ENCODE results near the gene CPNE9.

CPNE9 gene

DNA sequence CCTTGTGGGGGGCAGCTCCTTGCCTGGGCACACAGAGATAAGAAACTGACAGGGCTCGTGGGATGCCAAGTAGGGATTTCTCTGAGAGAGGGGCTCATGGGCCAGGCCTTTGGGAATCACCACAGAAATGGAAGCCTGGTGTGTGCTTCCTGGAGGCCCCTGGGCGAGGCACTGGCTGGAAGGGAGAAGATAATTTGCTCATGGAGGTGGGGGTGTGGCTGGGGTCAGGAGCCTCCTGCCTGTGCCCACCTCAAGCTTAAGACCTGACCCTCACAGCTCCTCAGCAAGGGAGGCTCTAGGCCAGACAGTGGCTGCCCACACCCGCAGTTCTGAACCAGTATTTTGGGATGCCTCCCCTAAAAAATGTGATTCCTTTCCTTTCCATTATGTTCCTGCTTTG lies 16.9 kb upstream of the CPNE9 start:
- DNase-seq (ENCODE audit: low spot score) = no peak

DNA sequence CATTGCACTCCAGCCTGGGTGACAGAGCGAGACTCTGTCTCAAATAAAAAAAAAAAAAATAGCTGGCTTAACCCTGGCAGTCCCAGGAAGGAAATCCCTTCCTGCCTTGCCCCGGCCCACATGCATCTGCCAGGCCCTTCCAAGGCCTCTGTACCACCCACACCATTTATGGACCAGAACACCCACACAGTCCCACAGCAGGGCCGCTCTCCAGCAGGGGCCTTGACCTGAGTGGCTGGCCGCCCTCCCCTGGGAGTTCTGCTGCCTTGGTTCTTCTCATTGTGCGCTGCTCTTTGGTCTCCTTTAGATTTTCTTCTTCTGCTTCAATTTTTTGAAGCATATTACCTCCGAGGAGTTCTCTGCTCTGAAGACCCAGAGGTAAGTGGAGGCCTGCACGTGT lies 16.1 kb upstream of the CPNE9 start:
- no peak for DNase-seq (ENCODE audit: low spot score)

GRCh38 chr3:9688961-9689360 lies 14.7 kb upstream of the CPNE9 start:
- DNase-seq (ENCODE audit: low spot score) = no peak

- DNase-seq (ENCODE audit: low spot score) = no peak
These were observed 13.9 kb upstream of the CPNE9 start for GRCh38 chr3:9689757-9690156.

DNA sequence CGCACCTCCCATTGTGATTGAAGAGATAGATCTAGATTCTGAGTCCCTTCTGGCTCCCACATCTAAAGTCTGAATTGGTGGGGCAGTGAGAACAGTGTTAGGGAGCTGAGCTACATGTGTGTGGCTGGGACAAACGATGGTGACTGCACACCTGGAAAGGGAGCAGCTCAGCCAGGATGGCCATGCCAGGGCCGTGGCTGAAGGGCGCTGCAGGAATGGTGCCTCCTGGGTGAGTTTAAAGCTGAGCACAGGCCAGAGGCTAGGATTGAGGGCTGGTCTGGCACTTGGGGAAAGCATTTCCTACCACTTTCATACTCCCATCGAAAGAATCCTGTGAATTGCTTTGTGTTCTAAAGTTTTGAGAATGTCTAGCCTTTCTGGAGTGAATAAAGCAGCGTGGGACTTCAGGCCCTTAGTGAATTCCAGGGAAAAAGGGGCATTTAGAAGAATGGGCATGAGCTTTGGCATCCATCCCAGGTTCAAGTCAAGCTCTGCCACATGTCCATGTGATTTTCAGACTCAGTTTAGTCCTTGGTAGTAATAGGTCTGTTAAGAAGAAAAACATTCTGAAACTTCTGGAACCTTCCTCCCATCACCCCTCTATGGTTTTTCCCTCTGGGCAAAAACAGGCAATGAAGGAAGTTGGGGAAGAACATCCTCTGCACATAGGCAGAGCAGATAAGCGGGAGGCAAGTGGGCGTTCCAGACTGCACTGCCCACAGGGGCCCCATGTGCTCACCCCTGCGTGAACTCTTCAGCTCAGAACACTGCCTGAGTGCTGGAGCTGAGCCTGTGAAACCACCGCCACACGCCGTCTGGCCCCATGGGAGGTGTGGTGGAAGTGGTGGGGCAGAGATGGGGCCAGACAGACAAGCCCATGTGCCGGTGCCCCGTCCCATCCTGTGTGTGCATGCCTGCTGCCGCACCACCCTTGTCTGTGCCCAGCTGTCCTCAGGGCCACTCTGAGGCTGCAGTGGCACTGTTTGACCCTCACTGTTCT lies 12.9 kb upstream of the CPNE9 start:
- DNase-seq (ENCODE audit: low spot score) = no peak

DNA sequence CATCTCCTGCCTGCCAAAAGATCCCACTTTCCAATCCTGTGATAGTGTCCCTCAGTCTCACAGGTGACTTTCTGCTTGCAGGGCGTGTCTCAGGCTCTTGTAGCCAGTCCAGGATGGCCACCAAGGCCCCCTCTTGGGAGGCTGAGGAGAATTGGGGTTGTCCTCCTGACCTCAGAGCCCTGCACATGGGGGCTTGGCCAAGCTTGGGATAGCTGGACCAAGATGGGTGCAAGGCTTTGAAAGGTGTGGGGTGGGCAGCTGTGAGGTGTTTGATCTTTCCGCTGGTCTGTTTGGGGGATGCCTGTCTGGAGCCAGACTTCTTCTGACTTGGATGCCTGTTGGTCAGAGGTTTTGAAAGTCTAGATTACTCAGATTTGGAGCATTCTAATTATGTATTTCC lies 12.0 kb upstream of the CPNE9 start:
- no peak for DNase-seq (ENCODE audit: low spot score)

DNA sequence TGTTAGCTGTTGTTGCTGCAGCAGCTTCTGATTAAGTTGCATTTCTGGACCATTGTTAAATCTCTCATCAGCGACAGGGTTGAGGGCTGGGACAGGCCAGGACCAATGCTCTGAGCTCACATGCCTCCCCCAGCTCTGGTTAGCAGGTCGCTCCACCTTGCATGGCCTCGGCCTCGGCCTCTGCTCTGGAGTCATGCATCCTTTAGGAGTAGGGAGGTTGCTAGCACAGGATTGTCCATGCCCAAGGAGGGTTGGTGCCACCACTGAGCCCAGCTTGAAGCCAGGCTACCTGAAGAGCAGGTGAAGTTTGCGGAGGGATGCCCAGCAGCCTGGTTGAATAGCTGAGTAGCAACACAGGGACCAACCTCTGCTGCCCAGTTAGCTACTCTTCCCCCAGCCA lies 11.2 kb upstream of the CPNE9 start:
- no peak for DNase-seq (ENCODE audit: low spot score)

- no peak for DNase-seq (ENCODE audit: low spot score)
These were observed 8.3 kb upstream of the CPNE9 start for GRCh38 chr3:9695345-9695744.

DNA sequence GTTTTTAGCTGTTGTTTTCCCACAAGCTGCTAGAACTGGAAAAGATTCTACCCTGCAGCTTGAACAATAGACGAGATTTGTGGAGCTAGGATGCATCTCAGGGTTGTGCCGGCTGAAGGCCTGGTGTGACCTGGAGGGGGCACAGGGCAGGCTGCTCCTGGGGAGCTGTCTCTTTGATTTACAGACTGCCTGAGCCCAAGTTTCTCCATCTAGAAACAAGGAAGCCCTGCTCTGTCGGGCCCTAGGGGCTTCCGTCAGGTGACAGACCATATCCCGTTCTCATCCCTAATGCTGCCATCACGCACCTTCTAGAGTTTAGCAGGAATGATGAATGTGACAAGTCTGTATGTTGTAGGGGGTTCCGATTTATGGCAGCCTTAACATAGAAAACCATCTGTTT lies 7.9 kb upstream of the CPNE9 start:
- no peak for DNase-seq (ENCODE audit: low spot score)

- DNase-seq (ENCODE audit: low spot score) = no peak
These were observed 7.0 kb upstream of the CPNE9 start for GRCh38 chr3:9696480-9697220.

DNA sequence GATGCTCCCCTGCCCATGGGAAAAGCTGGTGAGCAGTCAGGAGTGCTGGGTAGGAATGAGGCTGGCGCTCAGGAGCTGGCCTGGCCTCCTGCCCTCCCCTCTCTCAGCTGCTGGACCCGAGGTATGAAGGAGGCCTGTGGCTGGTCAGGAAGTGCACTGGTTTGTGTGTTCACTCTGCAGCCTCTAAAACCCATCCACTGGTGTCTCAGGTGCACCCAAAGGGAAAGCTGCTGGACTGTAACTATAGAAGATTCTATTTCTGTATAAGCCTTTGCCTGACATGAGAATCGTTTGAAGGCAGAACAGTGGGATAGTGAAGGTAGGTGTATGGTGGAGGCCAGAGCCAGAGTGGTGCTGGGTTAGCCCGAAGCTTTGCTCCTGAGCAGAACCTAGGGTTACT lies 5.7 kb upstream of the CPNE9 start:
- DNase-seq (ENCODE audit: low spot score) = no peak

DNA sequence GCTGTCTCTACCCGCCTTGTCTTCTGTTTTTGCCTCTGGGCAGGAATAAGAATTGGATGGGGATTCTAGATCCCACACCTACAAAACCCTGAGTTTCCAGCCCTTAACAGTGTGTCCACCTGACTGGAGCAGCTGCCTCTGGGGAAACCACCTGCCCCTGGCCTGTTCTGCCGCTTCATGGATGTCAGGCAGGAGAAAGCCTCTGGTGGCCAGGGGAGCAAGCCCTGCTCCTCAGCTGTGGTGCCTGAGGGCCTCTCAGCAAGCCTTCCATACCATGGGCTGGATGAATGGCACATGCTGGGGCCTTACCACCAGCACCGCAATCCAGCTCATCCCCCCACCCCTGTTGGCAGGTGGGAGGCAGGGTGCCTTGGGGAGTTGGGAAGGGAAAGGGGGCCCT lies 5.3 kb upstream of the CPNE9 start:
- no peak for DNase-seq (ENCODE audit: low spot score)

- no peak for DNase-seq (ENCODE audit: low spot score)
These were observed 3.1 kb upstream of the CPNE9 start for GRCh38 chr3:9700536-9700935.

DNA sequence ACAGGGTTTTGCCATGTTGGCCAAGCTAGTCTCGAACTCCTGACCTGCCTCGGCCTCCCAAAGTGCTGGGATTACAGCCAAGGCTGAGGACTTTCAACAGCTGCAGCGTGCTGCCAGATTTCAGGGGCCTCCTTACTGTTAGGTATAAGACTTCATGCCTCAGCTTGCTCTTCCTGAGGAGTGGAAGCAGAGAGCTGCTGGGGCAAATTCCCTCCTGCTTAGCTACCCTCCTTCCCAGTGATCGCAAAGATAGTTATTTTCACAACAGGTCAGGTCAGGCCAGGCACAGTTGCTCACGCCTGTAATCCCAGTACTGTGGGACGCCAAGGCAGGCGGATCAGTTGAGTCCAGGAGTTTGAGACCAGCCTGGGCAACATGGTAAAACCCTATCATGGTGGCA lies 2.6 kb upstream of the CPNE9 start:
- DNase-seq (ENCODE audit: low spot score) = no peak

DNA sequence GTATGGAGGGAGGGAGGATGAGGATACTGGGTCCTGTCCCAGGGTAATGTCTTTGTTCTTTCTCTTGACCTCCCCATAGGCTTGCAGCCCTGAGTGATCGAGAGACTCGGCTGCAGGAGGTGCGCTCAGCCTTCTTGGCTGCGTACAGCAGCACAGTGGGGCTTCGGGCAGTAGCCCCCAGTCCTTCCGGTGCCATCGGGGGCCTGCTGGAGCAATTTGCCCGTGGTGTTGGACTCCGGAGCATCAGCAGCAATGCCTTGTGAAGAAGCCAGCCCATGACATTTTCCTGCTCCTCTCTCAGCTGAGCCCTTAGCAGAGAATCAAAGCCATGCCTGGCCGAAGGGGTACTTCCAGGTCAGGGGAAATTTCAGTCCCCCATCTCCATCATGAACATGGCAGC lies 1.9 kb upstream of the CPNE9 start:
- DNase-seq (ENCODE audit: low spot score) = no peak

- DNase-seq (ENCODE audit: low spot score) = no peak
These were observed 393 bp upstream of the CPNE9 start for GRCh38 chr3:9703240-9703639.

- no peak for DNase-seq (ENCODE audit: low spot score)
These were observed 1.0 kb downstream of the CPNE9 start for GRCh38 chr3:9704347-9705322.

GRCh38 chr3:9710174-9710739 lies 6.6 kb downstream of the CPNE9 start:
- no peak for DNase-seq (ENCODE audit: low spot score)

GRCh38 chr3:9712415-9712814 lies 8.8 kb downstream of the CPNE9 start:
- DNase-seq (ENCODE audit: low spot score) = no peak

DNA sequence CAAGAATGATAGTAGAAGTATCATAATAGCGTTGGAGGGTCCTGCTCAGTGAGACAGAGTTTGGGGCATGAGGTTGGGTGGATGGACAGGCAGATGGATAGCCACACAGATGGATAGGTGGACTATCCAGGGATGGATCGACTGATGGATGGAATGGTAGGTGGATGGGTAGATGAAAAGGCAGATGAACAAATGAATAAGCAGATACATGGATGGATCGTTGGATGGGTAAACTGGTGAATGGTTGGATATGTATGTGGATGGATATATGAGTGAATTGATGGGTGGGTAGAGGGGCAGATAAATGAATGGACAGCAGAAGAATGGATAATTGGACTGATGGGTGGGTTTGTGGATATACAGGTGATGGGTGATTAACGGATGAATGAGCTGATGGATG lies 9.5 kb downstream of the CPNE9 start:
- no peak for DNase-seq (ENCODE audit: low spot score)

DNA sequence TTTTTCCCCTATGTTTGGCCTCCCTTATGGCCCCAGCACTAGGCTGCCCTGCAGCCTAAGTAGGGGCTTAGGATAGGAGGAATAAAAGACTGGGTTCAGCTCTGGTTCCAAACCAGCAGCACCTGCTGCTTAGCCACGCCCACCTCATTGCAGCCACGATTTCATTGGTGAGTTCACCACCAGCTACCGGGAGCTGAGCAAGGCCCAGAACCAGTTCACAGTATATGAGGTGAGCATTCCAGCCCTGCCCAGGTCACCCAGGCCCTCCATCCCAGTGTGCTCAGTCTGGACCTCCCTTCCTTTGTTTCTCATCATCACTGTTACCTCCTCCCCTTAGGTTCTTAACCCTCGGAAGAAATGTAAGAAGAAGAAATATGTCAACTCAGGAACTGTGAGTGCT lies 11.5 kb downstream of the CPNE9 start:
- no peak for DNase-seq (ENCODE audit: low spot score)

Data from CD4-positive, alpha-beta T cell treated with Interleukin-6 at 100 ng/mL for 8 hours (primary cell).